ENCODE results near the gene TSSK2.
A peak's percentile ranks its signal among the peaks of the same experiment; 100 is the strongest.

The TSSK2 gene

DNA sequence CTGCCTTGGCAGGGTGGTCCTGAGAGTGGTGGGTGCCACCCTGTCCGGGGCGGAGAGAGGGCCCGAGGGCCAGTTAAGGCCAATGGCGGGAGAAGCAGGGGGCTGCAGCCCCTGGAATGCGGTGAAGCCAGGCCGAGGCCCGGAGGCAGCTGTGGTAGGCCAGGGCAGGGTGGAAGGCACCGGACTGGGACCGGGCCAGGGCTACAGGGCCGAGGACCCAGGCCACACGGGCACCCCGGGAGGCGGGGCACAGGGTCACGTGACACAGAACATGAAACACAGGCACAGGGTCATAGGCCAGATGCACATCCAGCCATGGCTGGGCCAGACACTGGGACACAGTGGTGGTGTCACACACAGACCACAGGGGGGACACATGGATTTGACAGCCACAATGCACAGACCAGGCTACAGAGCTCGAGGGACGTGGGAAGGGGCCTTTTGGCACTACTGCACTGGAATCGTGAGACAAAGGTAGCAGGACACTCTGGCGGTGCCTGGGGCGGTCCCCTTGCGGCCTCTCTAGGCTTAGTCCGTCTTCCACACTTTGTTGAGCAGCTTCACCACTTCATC is 44.6 kb downstream of the TSSK2 start:
- Histone ChIP-seq H3K9me3 (ENCODE audit: severe bottlenecking) (no peaks in the 10 kb centered on the region), H3K27me3 (ENCODE audit: insufficient read depth, poor library complexity, severe bottlenecking) (no peaks in the 10 kb centered on the region), H3K4me3 (ENCODE audit: severe bottlenecking) (no peak overlapping the region), H3K27ac (ENCODE audit: poor library complexity, severe bottlenecking) (peak overlapping the region; percentile 75), H3K36me3 (ENCODE audit: low read depth) (peaks cover 21% of the 10 kb centered on the region), H3K4me1 (ENCODE audit: insufficient read depth, poor library complexity, severe bottlenecking) (peaks cover 18% of the 10 kb centered on the region)
- TF ChIP-seq, protein P1, sequence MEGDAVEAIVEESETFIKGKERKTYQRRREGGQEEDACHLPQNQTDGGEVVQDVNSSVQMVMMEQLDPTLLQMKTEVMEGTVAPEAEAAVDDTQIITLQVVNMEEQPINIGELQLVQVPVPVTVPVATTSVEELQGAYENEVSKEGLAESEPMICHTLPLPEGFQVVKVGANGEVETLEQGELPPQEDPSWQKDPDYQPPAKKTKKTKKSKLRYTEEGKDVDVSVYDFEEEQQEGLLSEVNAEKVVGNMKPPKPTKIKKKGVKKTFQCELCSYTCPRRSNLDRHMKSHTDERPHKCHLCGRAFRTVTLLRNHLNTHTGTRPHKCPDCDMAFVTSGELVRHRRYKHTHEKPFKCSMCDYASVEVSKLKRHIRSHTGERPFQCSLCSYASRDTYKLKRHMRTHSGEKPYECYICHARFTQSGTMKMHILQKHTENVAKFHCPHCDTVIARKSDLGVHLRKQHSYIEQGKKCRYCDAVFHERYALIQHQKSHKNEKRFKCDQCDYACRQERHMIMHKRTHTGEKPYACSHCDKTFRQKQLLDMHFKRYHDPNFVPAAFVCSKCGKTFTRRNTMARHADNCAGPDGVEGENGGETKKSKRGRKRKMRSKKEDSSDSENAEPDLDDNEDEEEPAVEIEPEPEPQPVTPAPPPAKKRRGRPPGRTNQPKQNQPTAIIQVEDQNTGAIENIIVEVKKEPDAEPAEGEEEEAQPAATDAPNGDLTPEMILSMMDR (IDR thresholded peaks at IDR 0.05; ENCODE audit: poor library complexity, severe bottlenecking): no peak
- no peak for ATAC-seq (ENCODE audit: low read depth)
- DNase-seq (ENCODE audit: low spot score): no peak

DNA sequence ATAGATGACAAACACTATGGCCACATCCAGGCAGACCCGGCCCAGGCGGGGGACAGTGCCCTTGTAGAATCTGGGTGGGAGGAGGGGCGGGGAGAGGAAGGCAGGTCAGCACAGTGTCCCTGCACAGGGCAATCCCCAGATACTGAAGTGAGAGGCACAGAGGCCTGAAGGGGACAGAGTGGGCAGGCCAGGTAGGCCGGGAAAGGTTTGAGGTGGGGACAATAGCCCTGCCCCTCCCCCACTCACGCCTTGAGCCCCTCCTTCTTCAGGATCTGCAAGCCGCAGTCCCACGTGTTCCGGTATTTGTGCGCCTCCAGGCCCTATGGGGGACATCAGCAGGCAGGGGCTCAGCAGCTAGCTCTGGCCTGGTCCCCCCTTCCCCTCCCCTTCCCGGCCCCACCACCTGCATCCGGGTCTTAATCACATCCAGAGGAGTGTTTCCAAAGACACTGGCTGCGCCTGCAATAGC is 45.1 kb downstream of the TSSK2 start:
- no peaks in the 10 kb centered on the region for H3K9me3 ChIP-seq (ENCODE audit: severe bottlenecking)
- peaks cover 21% of the 10 kb centered on the region for H3K36me3 ChIP-seq (ENCODE audit: low read depth)
- TF ChIP-seq, protein P1 (IDR thresholded peaks at IDR 0.05; ENCODE audit: poor library complexity, severe bottlenecking): no peak
- H3K27ac ChIP-seq (ENCODE audit: poor library complexity, severe bottlenecking): peak overlapping the region; percentile 73
- no peak for DNase-seq (ENCODE audit: low spot score)
- H3K27me3 ChIP-seq (ENCODE audit: insufficient read depth, poor library complexity, severe bottlenecking): no peaks in the 10 kb centered on the region
- ATAC-seq (ENCODE audit: low read depth): no peak
- H3K4me1 ChIP-seq (ENCODE audit: insufficient read depth, poor library complexity, severe bottlenecking): peaks cover 18% of the 10 kb centered on the region
- H3K4me3 ChIP-seq (ENCODE audit: severe bottlenecking): no peak overlapping the region

DNA sequence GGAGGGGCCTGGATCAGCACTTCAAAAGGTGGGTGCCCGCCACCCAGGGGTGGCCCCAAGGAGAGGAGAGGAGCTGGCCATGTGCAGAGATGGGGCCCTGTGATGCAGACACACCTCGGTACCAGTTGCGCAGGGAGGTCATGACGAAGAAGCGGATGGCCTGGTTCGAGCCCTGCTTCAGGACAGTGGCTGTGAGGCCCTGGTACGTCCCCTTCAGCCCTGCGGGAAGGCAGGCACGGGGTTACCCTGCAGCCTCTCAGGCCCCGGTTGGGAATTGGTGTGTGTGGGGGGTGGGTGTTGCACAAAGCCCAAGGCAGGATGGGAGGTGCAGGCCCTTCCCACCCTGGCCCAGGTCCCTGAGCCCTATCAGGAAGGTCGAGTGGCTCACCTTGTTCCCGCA is 45.6 kb downstream of the TSSK2 start:
- peak overlapping the region; percentile 98 for H3K4me3 ChIP-seq (ENCODE audit: severe bottlenecking)
- no peaks in the 10 kb centered on the region for H3K9me3 ChIP-seq (ENCODE audit: severe bottlenecking)
- no peaks in the 10 kb centered on the region for H3K27me3 ChIP-seq (ENCODE audit: insufficient read depth, poor library complexity, severe bottlenecking)
- TF ChIP-seq, protein P1 (IDR thresholded peaks at IDR 0.05; ENCODE audit: poor library complexity, severe bottlenecking): no peak
- peaks cover 21% of the 10 kb centered on the region for H3K36me3 ChIP-seq (ENCODE audit: low read depth)
- ATAC-seq (ENCODE audit: low read depth) (no peak), DNase-seq (ENCODE audit: low spot score) (no peak)
- H3K4me1 ChIP-seq (ENCODE audit: insufficient read depth, poor library complexity, severe bottlenecking): peaks cover 18% of the 10 kb centered on the region
- H3K27ac ChIP-seq (ENCODE audit: poor library complexity, severe bottlenecking): peak overlapping the region; percentile 73

DNA sequence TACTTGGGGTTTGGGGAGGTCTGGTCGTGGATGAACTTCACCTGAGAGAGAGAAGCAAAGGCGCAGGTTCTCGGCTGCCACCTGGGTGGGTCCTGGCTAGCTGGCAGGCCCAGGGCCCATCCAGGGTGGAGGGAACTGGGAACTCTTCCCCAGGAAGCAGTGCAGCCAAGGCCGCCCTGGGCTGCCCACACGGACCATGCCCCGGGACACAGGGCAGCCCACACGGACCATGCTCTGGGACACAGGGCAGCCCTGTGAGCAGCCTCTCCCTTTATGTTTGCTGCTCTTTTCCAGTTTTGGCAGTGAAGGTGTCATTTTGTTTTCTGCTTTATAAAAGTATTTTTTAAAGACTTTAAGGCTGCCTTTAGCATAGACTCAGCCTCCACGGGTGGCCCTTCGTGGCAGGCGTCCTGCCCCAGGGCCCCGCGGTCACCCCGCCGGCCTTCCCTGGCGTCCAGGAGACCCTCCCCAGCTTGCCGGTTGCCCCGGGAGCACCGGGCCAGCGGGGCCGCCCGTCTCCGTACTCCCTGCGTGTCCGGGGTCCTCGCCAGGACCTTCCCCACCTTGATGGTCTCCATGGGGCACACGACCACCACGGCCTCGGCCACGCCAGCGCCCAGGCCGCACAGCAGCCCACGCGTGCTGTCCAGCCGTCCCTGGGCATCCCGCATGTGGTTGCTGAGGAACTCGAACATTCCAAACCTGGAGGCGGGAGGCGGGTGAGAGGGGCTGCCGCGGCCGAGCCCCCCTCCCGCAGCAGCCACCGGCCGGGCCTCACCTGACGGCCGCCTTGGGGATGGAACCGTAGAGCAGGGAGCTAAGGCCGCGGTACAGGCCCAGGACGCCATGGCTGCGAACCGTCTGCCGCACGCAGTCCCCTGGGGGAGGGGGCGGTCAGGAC is 46.3 kb downstream of the TSSK2 start:
- Histone ChIP-seq H3K4me3 (ENCODE audit: severe bottlenecking) (peak overlapping the region; percentile 98), H3K36me3 (ENCODE audit: low read depth) (peaks cover 21% of the 10 kb centered on the region), H3K27me3 (ENCODE audit: insufficient read depth, poor library complexity, severe bottlenecking) (no peaks in the 10 kb centered on the region), H3K9me3 (ENCODE audit: severe bottlenecking) (no peaks in the 10 kb centered on the region), H3K27ac (ENCODE audit: poor library complexity, severe bottlenecking) (peak overlapping the region; percentile 73), H3K4me1 (ENCODE audit: insufficient read depth, poor library complexity, severe bottlenecking) (peaks cover 18% of the 10 kb centered on the region)
- no peak for ATAC-seq (ENCODE audit: low read depth)
- TF ChIP-seq, protein P1 (IDR thresholded peaks at IDR 0.05; ENCODE audit: poor library complexity, severe bottlenecking): no peak
- no peak for DNase-seq (ENCODE audit: low spot score)
